Activated CD4-positive, CD25-positive, alpha-beta regulatory T cell treated with anti-CD3 and anti-CD28 coated beads, Interleukin-2, amount 50 U/mL, for 16 hours (primary cell): ENCODE data around the gene FAM131A.

Experiments
- DNase-seq: peaks from one replicate; pipeline ENCODE4 v3.0.0-alpha.2; 2020; ENCODE audit warnings: low read depth, low spot score

FAM131A gene

GRCh38 chr3:184357248-184358123 is 20.1 kb downstream of the FAM131A start:
- no peak for DNase-seq

- no peak for DNase-seq
These were observed 20.8 kb downstream of the FAM131A start for GRCh38 chr3:184358124-184358767.

- no peak for DNase-seq
These were observed 21.5 kb downstream of the FAM131A start for GRCh38 chr3:184358921-184359350.

GRCh38 chr3:184359610-184360009 is 22.2 kb downstream of the FAM131A start:
- no peak for DNase-seq

GRCh38 chr3:184360070-184360928 is 22.9 kb downstream of the FAM131A start:
- DNase-seq, result no peak

GRCh38 chr3:184360929-184361531 is 23.6 kb downstream of the FAM131A start:
- no peak for DNase-seq

GRCh38 chr3:184361532-184361931 is 24.1 kb downstream of the FAM131A start, which contains the start of the genes CLCN2 and POLR2H:
CLCN2 (minus strand) TSS chr3:184361605; CDS start chr3:184361479, 126 bp downstream.
POLR2H (plus strand) TSS chr3:184361710; CDS start chr3:184363493, 1,783 bp downstream.
- no peak for DNase-seq

- no peak for DNase-seq
These were observed 24.7 kb downstream of the FAM131A start for GRCh38 chr3:184361932-184362667.

GRCh38 chr3:184362668-184363546 is 25.5 kb downstream of the FAM131A start:
- DNase-seq, result peak; percentile 88

- no peak for DNase-seq
These were observed 29.4 kb downstream of the FAM131A start for GRCh38 chr3:184366619-184367289.

GRCh38 chr3:184368116-184368515 is 30.7 kb downstream of the FAM131A start:
- no peak for DNase-seq

GRCh38 chr3:184368586-184369183 is 31.3 kb downstream of the FAM131A start:
- no peak for DNase-seq

GRCh38 chr3:184371570-184372018 is 34.2 kb downstream of the FAM131A start:
- peak; percentile 11 for DNase-seq

GRCh38 chr3:184372296-184372821 is 35.0 kb downstream of the FAM131A start:
- DNase-seq, result no peak

GRCh38 chr3:184372911-184373310 is 35.5 kb downstream of the FAM131A start:
- no peak for DNase-seq

GRCh38 chr3:184373422-184373821 is 36.0 kb downstream of the FAM131A start:
- DNase-seq, result no peak

- DNase-seq, result no peak
These were observed 38.5 kb downstream of the FAM131A start for GRCh38 chr3:184375747-184376461.

GRCh38 chr3:184377374-184377773 is 40.0 kb downstream of the FAM131A start:
- no peak for DNase-seq
